Stimulated activated CD8-positive, alpha-beta memory T cell treated with anti-CD3 and anti-CD28 coated beads, Interleukin-4, amount 100 ng/mL, for 1 hour (primary cell): ENCODE measurements around the gene OMA1.

Source experiments
- DNase-seq, 2 donors: peaks; one replicate each; pipeline ENCODE4 v3.0.0-alpha.2; 2020; ENCODE audit warnings: low read depth in 2 of 2, low spot score in 1 of 2

OMA1 gene

GRCh38 chr1:58432851-58433668, 113.5 kb downstream of the OMA1 start:
- DNase-seq: no peak

GRCh38 chr1:58431901-58432620, 114.5 kb downstream of the OMA1 start:
- DNase-seq: no peak
